ENCODE measurements around the gene CUEDC1.

GRCh38 chr17:57965521-57966160 lies 10.4 kb upstream of the CUEDC1 start:
- TF ChIP-seq CTCF (IDR thresholded peaks at IDR 0.05): no peak
- TF ChIP-seq POLR2A (IDR thresholded peaks at IDR 0.05): no peak

All from ovary (tissue), 3 donors.